ENCODE measurements around the gene SLC2A13. TPM values are rescaled to one million over a fixed set of nuclear protein-coding genes. Genes with fewer than 3 reads are reported as not detected.

SLC2A13 gene
- total and polyA plus RNA-seq, 2 donors (not counting 1 experiment from before 2014, with no cell fraction given), result 5.4 to 10.2 TPM

GRCh38 chr12:40127408-40127807 lies 21.5 kb upstream of the SLC2A13 start:
- H2AFZ ChIP-seq (ENCODE audit: low read length), result no peak overlapping the region
- no peaks in the 10 kb centered on the region for H3K27me3 ChIP-seq (ENCODE audit: control insufficient read depth, insufficient read depth, low read length)
- TF ChIP-seq EZH2 (IDR thresholded peaks at IDR 0.05; ENCODE audit: low read length, missing control alignments) (no peak), CTCF (conservative IDR thresholded peaks at IDR 0.05 in 1 of 2, IDR thresholded peaks at IDR 0.05 in 1 of 2; ENCODE audit: low read depth in 1 of 2, low read length in 2 of 2) (no peak)
- no peak overlapping the region for H3K9ac ChIP-seq (ENCODE audit: insufficient read depth, low read length)
- no peaks in the 10 kb centered on the region for H3K36me3 ChIP-seq (ENCODE audit: control insufficient read depth, insufficient read depth, low read length)
- H4K20me1 ChIP-seq (ENCODE audit: control insufficient read depth, extremely low read depth, insufficient read depth, low read length), result no peaks in the 10 kb centered on the region
- H3K4me1 ChIP-seq (ENCODE audit: control insufficient read depth, extremely low read depth, insufficient read depth, low read length), result no peaks in the 10 kb centered on the region
- no peak overlapping the region for H3K4me3 ChIP-seq (replicated peaks in 1 of 4; ENCODE audit: control extremely low read depth in 1 of 4, insufficient read depth in 1 of 4, low read depth in 3 of 4, low read length in 4 of 4)
- no peak overlapping the region for H3K27ac ChIP-seq (ENCODE audit: insufficient read depth, low read length)
- DNase-seq (ENCODE audit: low read depth in 2 of 2), result no peak
- H3K79me2 ChIP-seq (ENCODE audit: control insufficient read depth, insufficient read depth, low read length), result no peaks in the 10 kb centered on the region
- no peak overlapping the region for H3K4me2 ChIP-seq (ENCODE audit: extremely low read depth, insufficient read depth, low read length)
- H3K9me3 ChIP-seq (ENCODE audit: control insufficient read depth, insufficient read depth, low read depth, low read length), result no peaks in the 10 kb centered on the region

- Histone ChIP-seq H3K27ac (ENCODE audit: insufficient read depth, low read length) (no peak overlapping the region), H3K9ac (ENCODE audit: insufficient read depth, low read length) (no peak overlapping the region), H3K4me2 (ENCODE audit: extremely low read depth, insufficient read depth, low read length) (no peak overlapping the region), H3K79me2 (ENCODE audit: control insufficient read depth, insufficient read depth, low read length) (no peaks in the 10 kb centered on the region), H3K4me3 (replicated peaks in 1 of 4; ENCODE audit: control extremely low read depth in 1 of 4, insufficient read depth in 1 of 4, low read depth in 3 of 4, low read length in 4 of 4) (no peak overlapping the region), H2AFZ (ENCODE audit: low read length) (no peak overlapping the region), H4K20me1 (ENCODE audit: control insufficient read depth, extremely low read depth, insufficient read depth, low read length) (no peaks in the 10 kb centered on the region), H3K36me3 (ENCODE audit: control insufficient read depth, insufficient read depth, low read length) (no peaks in the 10 kb centered on the region), H3K27me3 (ENCODE audit: control insufficient read depth, insufficient read depth, low read length) (no peaks in the 10 kb centered on the region), H3K4me1 (ENCODE audit: control insufficient read depth, extremely low read depth, insufficient read depth, low read length) (no peaks in the 10 kb centered on the region), H3K9me3 (ENCODE audit: control insufficient read depth, insufficient read depth, low read depth, low read length) (no peaks in the 10 kb centered on the region)
- peak in 1 of 2 donors; percentile 17 for DNase-seq (ENCODE audit: low read depth in 2 of 2)
- no peak for TF ChIP-seq EZH2 (IDR thresholded peaks at IDR 0.05; ENCODE audit: low read length, missing control alignments)
- TF ChIP-seq CTCF (conservative IDR thresholded peaks at IDR 0.05 in 1 of 2, IDR thresholded peaks at IDR 0.05 in 1 of 2; ENCODE audit: low read depth in 1 of 2, low read length in 2 of 2), result no peak
Measured at GRCh38 chr12:40123496-40123895, 17.6 kb upstream of the SLC2A13 start.

- Histone ChIP-seq H3K4me2 (ENCODE audit: extremely low read depth, insufficient read depth, low read length) (no peak overlapping the region), H3K27me3 (ENCODE audit: control insufficient read depth, insufficient read depth, low read length) (no peaks in the 10 kb centered on the region), H3K9ac (ENCODE audit: insufficient read depth, low read length) (no peak overlapping the region), H3K4me1 (ENCODE audit: control insufficient read depth, extremely low read depth, insufficient read depth, low read length) (no peaks in the 10 kb centered on the region), H3K79me2 (ENCODE audit: control insufficient read depth, insufficient read depth, low read length) (no peaks in the 10 kb centered on the region), H3K9me3 (ENCODE audit: control insufficient read depth, insufficient read depth, low read depth, low read length) (no peaks in the 10 kb centered on the region), H4K20me1 (ENCODE audit: control insufficient read depth, extremely low read depth, insufficient read depth, low read length) (no peaks in the 10 kb centered on the region), H3K36me3 (ENCODE audit: control insufficient read depth, insufficient read depth, low read length) (no peaks in the 10 kb centered on the region), H2AFZ (ENCODE audit: low read length) (no peak overlapping the region), H3K27ac (ENCODE audit: insufficient read depth, low read length) (no peak overlapping the region), H3K4me3 (replicated peaks in 1 of 4; ENCODE audit: control extremely low read depth in 1 of 4, insufficient read depth in 1 of 4, low read depth in 3 of 4, low read length in 4 of 4) (no peak overlapping the region)
- TF ChIP-seq EZH2 (IDR thresholded peaks at IDR 0.05; ENCODE audit: low read length, missing control alignments) (no peak), CTCF (conservative IDR thresholded peaks at IDR 0.05 in 1 of 2, IDR thresholded peaks at IDR 0.05 in 1 of 2; ENCODE audit: low read depth in 1 of 2, low read length in 2 of 2) (no peak)
- DNase-seq (ENCODE audit: low read depth in 2 of 2), result no peak
Measured at GRCh38 chr12:40122842-40123241, 17.0 kb upstream of the SLC2A13 start.
